NCI-H2196 treated with DMSO at 0.1 percent for 48 hours (cell line): ENCODE data around the gene UQCR11.

Experiments
- DNase-seq: peaks from one replicate; lab custom pipeline; 2025; ENCODE audit not compliant: unreplicated experiment; lab: John Stamatoyannopoulos, UW

UQCR11 gene

DNA sequence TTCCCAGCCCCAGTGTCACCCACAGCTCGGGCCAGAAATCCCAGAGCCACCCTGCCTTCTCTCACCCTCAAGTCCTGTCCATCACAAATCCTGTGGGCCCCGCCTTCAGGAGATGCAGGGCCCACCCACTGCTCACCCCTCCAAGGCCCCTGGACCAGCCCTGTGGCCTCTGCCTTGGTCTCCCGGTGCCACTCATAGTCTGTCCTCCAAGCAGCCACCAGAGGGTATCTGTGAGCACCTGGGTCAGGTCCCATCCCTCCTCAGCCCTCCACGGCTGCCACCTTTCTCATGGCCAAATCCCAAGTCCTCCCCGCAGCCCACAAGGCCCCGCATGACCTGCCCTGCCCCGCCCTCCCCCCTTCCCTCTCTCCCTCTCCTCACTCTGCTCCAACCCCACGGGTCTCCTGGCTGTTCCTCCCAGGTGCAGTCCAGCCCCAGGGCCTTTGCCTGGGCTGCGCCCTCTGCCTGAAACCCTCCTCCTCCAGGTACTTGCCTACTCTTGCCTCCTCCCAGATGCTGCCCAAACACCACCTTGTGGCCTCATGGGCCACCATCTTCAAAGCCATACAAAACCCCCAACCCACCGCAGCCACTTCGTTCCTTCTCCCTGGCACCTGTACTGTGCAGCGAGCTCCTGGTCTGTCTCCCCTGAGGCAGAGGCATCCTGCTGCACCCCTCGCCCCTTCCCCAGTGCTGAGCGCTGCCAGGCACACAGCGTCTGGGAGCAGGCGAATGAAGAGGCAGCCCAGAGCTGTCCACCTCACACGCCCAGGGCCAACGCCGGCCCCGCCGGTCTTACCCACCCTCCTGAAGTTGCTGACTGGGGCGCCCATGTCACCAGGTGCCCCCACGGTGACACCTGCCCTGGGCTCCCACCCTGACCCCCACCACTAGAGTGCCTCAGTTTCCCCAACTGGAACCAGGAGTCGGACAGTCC, 13.2 kb upstream of the UQCR11 start:
- DNase-seq = no peak

DNA sequence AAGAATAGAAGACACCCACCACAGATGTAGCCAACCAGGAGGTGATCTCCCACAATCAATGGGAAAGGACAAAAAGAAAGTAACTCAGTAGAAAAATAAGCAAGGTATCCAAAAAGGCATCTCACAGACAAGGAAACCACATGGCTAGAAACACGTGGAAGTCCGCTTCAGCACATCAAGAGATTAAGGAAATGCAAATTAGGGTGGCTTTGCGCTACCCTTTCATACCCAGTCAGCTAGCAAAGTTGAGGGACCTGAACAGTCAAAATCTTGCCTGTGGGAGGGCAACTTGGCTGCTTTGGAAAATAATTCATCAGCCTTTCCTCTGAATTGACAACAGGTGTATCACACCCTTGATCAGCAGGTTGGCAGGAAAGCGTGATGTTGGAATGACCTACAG, 11.6 kb upstream of the UQCR11 start:
- no peak for DNase-seq

DNA sequence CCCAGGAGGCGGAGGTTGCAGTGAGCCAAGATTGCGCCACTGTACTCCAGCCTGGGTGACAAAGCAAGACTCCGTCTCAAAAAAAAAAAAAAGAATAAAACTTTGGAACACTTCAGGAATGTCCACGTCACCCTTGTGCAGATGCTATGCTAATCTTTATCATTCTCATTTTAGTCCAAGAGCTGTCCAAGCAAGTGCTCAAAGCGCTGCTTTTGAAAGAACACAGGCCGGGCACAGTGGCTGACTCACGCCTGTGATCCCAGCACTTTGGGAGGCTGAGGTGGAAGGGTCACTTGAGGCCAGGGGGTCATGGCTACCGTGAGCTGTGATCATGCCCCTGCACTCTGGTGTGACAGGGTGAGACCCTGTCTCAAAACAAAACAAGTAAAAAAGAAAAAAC, 11.1 kb upstream of the UQCR11 start:
- DNase-seq = no peak

DNA sequence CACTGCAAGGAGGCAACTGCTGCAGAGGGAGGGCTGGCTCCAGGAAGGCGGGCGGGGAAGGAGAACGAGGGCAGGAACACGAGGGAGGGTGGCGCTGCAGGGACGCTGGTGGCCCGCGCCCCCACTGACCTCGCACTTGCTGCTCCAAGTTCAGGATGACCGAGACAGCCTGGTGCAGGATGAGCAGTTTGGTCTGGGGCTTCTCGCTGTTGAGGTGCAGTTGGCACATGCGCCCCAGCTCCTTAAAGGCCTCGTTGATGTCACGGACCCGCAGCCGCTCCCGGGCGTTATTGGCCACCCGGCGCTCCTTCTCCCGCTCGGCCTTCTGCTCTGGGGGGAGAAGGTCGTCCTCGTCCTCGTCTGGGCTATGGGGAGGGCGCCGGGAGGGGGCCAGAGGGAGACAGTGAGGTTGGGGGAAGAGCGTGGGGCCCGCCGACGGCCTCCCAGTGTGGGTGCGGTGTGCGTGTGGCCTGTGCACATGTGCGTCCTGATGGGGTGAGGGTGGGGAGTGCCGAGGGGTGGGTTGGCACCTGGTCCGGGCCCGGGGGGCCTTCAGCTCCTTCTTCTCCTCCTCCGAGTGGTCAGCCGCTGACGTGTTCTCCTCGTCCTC, 10.0 kb upstream of the UQCR11 start:
- DNase-seq = no peak

DNA sequence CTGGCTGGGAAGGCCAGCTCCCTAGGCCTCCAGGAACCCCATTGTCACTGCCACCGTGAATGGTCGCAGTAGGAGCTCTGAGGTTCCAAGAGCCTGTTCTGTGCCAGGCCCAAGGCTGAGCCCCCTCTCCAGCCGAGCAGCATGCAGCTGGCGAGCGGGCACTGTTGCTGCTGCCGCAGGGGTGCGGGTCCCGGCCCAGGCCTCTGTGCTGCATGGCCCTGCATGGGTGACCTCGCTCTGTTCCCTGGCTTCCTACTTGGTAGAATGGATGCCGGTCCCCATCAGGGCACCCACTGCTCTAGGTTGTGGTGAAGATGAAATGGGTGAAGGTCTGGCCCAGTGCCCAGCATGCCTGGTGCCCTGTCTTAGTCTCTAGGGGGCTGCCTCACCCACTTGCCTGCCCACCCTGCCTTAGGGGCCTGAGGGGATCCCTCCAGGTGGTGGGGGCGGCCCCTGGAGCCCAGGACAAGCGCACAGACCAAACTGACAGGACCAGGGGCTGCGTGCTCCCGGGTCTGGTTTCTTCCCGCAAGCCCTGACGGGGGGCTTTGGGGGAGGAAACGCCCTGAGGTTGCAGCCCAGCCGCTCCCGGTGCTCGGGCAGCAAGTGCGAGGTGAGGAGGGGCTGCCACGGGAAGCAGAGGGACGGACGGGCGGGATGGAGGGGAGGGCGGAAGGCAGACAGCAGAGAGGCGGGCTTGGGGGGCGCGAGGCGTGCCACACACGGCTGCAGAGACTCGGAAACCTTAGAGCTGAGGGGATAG, 8.7 kb upstream of the UQCR11 start:
- DNase-seq = no peak

DNA sequence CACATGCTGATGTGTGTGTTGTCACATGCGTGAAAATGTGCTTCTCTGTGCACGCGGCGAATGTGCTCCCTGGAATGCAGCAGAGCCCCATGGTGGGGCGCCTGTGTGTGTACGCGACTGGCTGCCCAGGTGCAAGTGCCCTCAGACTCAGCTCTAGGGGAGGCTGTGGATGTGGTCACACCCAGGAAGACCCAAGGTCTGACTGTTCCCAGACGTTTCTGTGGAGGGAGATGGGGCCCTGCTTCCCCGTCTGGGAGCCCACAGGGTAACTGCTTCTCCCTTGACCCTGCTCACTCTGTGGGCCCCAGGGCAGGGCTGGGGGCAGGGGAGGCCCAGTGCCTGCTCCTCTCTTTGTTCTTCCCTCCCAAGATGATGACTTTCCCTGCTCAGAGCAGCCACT, 7.9 kb upstream of the UQCR11 start:
- no peak for DNase-seq

DNA sequence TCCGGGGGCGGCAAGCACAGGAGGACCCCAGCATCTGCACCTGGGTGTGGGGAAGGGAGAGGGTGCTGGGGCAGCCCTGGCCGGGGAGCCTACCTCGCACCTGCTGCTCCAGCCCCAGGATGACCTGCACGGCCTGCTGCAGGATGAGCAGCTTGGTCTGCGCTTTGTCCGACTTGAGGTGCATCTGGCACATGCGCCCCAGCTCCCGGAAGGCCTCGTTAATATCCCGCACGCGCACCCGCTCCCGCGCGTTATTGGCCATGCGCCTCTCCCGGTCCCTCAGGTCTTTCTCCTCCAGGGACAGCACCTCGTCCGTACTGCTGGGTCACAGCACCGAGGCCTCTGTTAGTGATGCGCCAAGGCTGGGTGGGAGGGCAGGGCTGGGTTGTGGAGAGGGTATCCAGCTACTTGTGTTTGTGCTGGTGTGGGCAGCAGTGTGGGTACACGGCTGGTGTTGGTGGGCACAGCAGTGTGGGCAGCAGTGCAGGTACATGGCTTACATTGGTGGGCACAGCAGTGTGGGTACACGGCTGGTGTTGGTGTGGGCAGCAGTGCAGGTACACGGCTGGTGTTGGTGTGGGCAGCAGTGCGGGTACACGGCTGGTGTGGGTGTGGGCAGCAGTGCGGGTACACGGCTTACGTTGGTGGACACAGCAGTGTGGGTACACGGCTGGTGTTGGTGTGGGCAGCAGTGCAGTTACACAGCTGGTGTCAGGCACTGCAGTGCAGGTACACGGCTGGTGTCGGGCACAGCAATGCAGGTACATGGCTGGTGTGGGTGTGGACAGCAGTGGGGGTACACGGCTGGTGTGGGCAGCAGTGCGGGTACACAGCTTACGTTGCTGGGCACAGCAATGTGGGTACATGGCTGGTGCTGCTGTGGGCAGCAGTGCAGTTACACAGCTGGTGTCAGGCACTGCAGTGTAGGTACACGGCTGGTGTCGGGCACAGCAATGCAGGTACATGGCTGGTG, 7.1 kb upstream of the UQCR11 start:
- DNase-seq = no peak

DNA sequence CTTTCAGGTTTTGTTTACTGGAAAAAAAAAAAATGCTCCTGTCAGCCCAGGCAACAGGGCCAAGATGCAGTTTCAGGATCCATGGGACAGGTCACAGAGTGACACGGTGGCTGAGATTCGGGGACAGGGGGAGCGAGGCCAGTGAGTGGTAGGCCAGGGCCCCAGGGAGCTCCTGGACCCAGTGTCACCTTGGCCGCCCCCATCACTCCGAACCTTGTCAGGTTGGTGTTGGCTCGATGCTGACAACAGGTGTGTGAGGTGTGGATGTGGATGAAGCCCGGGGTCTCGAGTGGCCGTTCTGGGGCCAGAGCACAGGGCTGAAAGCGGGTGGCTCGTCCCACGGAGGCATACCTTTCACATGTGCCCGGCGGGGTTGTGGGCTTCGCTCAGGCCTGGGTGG, 6.1 kb upstream of the UQCR11 start:
- no peak for DNase-seq

DNA sequence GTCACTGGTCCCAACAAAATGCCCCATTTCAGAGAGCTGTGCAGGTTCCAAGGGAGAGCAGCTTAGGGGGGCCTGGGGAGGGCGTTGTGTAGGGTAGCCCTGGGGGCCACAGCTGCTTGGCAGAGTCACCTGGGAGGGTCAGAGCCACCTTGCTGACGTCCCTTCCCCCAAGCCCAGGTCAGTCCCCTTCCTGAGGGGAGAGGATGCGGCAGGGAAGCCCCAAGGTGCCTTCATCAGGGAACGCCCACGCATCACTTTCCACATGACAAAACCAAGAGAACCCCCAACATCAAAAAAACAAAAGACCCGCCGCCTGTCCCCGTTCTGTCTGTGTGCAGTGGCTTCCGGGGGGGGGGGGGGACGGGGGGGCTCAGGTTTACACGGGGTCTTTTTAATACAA, 5.3 kb upstream of the UQCR11 start:
- no peak for DNase-seq

DNA sequence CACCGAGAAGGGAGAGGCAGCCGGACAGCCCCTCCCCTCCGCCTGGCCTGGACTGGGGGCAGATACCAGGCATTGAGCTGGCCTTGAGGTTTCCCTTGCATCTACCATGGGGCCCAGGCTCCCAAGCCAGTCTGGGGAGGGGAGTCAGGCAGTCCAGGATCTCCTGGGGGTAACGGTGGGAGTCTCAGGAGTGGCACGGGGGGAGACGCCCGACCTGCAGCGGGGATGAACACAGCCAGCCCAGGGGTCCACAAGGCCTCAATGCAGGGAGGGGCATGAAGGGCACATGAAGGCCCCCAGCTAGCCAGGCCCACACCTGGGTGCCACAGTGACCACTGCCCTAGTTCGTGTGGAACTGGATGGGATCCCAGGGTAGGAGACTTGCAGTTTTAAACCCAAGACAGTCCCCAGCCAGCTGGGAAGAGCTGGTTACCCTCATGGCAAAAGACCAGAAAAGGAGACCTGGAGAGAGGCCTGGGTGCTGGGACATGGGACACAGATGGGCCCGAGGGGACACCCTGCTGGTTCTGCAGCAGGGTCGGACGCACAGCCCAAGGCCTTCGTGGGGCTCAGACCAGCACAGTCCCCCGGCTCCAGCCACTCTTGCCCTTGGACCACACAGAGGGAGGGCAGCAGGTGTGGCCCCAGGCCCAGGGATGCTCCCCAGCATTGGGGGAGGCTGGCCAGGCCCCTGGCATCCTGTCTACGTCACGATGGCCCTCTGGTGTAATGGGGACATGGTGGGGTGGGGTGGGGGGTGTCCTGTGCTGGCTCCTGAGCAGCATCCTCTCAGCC, 4.6 kb upstream of the UQCR11 start:
- no peak for DNase-seq

DNA sequence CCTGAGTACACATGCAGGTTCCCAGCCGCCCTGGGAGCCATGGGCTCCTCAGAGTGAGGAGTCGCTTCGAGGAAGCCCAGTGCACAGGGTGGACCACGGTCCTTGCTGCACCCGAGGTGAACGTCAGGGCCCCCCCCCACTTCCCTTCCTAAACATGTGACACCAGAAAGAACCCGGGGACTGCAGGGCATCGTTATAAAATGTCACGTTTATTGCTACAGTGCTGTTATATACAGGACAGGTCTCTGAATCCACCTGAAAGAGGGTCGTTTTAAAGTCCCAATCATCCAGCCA, 3.8 kb upstream of the UQCR11 start:
- no peak for DNase-seq

DNA sequence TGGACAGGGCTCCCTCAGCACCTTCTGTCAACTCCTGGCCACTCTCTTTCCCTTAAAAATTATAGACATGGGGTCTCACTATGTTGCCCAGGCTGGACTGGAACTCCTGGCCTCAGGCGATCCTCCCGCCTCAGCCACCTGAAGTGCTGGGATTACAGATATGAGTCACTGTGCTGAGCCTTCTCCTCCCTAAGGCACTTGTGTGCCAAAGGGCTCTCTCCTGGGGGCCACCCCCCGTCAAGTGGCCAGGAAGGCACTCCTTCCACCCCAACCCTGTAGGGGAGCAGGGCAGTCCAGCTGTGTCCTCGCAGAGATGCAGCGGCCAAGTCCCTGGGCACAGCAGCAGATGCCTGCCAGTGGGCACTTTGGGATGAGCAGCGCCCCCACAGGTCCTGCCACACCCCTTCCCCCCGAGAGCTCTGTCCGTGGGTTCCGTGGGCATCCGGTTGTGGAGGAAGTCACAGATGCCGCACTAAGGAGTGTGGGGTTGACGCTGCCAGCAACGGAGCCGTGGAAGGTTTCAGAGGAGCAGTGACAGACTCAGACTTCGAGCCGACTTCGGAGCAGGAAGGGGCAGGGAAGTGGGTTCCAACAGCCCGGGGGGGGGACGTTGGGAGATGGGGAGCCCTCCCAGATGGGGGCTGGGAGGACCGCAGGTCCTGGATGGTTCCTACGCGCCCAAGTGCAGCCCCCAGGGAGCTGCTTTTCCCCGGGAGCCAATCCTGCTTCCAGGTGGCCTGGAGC, 3.3 kb upstream of the UQCR11 start:
- DNase-seq = no peak

DNA sequence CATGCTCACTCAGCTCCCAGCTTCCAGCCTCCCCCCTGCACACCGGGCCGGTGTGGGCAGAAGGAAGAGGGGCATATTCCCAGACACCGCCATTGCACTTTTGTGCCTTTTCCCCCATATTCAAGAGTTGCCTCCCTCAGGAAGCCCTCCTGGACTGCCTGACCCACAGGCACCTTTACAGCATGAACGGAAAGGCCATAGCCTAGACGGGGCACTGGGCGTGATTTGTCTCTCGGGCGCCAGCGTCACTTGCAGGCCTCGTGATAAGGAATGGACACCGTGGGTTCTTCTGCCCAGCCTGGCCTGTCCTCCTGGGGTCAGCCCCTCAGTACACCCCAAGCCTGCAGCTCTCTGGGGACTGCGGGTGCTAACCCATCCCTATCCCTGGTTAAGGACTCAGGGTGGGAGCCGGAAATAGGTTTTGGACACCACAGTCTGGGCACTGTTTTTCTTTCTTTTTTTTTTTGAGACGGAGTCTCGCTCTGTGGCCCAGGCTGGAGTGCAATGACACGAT, 933 bp upstream of the UQCR11 start:
- no peak for DNase-seq

DNA sequence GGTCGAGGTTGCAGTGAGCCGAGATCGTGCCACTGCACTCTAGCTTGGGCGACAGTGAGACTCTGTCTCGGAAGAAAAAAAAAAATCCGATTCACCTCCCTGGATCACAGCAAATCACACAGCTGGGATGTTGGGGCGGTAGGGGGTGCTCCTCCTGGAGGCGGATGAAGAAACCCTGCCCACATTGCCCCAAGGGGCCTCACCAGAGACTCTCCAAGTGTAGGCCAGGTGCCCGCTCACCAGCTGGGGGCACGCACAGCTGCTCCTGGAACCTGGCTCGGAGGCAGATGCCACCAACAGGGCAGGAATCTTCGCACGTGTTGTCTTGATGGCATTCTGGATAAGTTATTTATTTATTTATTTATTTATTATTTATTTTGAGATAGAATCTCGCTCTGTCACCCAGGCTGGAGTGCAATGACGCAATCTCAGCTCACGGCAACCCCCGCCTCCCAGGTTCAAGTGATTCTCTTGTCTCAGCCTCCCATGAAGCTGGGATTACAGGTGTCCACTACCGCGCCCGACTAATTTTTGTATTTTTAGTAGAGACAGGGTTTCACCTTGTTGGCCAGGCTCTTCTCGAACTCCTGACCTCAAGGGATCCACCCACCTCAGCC, 3.1 kb downstream of the UQCR11 start:
- no peak for DNase-seq

DNA sequence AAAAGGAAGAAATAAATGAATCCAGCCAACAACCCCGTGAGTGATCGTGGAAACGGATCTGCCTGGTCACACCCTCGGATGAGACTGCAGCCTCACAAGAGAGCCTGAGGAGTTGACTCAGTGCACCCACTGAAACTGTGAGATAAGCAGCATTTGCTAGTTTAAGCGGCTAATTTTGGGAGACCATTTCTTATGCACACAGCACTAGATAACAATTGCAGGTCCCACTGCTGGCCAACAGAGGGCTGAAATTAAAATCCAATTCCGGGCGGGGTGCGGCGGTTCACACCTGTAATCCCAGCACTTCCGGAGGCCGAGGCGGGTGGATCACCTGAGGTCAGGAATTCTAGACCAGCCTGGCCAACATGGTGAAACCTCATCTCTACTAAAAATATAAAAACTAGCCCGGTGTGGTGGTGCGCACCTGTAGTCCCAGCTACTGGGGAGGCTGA, 3.6 kb downstream of the UQCR11 start:
- DNase-seq = no peak

DNA sequence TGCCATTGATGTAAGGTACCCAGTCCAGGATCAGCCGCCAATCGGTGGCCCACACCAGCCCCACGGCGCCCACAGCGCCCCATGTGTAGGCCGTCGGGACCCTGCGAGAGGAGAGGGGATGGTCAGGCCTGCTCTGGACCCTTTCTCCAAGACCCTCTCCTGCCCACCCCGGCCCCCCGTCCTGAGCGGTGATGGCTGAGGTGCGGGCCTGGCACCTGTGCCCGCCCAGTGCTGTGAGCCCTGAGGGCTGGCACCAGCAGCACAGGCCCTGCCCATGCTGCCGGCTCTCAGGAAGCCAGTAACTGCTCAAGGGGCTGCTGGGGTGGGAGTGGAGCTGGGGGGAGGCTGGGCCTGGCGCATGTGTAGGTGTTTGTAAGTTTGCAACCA, 5.8 kb downstream of the UQCR11 start:
- DNase-seq = no peak

DNA sequence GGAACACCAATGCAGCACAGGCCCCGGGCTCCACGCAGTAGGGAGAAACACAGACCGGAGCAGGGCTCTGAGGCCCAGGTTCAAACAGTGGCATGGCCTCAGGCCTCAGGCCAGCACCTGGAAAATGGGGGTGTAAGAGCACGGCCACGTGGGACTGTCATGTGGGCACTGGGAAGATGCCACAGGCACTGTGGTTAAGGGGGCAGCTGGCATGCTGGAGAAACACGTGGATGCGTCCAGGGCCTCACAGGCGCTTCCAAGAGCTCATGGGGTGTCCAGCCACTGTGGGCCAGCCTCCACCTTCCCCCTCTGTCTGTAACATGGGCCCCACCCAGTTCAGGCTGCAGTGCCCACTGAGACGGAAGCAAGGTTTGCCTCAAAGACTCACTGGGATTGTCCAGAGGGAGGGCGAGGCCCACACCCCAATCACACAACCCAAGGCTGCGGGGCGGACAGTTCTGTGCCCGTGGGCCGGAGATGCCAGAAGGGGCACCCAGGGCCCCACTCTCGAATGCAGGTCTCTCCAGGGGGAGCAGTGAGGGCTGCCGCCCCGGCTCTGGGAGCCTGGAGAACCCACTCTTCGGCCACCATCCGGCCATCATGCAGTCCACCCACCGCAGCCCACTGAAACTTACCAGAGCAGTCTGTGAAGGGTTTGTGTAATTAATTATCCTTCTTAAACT, 6.3 kb downstream of the UQCR11 start:
- DNase-seq = no peak

DNA sequence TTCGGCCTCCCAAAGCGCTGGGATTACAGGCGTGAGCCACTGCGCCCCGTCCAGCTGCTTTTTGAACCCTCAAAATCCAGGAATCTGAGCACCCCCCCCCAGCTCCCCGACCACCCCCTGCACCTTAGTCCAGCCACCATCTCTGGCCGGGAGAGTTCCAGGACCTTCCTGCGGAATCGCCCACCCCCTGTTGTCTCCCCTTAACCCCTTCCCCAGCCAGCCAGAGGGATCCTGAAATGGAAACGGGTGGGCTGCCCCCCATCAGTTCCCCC, 11.8 kb downstream of the UQCR11 start:
- DNase-seq = no peak
